PC-3 (cell line): ENCODE results near the gene CCDC102A.

ENCODE experiments used
- CTCF ChIP-seq: fragments of 300-600 bp; sonication (generic); conservative IDR thresholded peaks from 2 replicates; pipeline ENCODE4 v1.5.1; 2017; ENCODE audit warnings: antibody characterized with exemption, low read depth, mild to moderate bottlenecking, low read length
- EZH2 ChIP-seq: fragments of 300-600 bp; sonication (generic); IDR thresholded peaks from one replicate; pipeline ENCODE4 v1.6.1; 2017; ENCODE audit warnings: antibody characterized with exemption, mild to moderate bottlenecking, low read length; ENCODE audit not compliant: unreplicated experiment
- EZH2phosphoT487 ChIP-seq: fragments of 300-600 bp; sonication (generic); IDR thresholded peaks from 2 replicates; pipeline ENCODE4 v1.6.1; 2018; ENCODE audit warnings: mild to moderate bottlenecking, antibody characterized with exemption, low read length, borderline replicate concordance

GRCh38 chr16:57577691-57578224 lies 41.4 kb upstream of the CCDC102A start:
- no peak for TF ChIP-seq CTCF
- TF ChIP-seq EZH2 = no peak
- TF ChIP-seq EZH2phosphoT487 = no peak
